GM12874 (cell line): Measurements from ENCODE around the gene ARL11.

Experiments used
- CTCF ChIP-seq: IDR thresholded peaks from 2 replicates; pipeline ENCODE4 v1.5.1; 2011; ENCODE audit warnings: low read depth, mild to moderate bottlenecking, control low read depth, low read length, moderate library complexity; ENCODE audit not compliant: insufficient read depth

The ARL11 gene

GRCh38 chr13:49649244-49649962, 21.1 kb downstream of the ARL11 start:
- TF ChIP-seq CTCF = no peak

DNA sequence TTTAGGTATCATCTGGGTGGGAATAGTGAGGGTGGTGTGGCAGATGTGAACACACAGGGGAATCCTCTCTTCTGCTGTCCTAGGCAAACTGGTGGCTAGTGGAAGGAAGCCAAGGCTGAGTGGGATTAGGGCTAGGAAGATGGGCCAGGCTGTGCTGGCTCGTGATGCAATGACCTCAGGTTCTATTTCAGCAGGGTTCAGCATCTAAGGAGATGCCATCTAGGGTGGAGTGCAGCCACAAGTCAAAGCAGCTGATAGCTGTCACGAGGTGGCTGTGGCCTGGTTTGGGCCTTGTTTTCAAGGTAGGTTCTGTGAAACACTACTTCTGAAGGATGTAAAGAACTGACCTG, 21.6 kb downstream of the ARL11 start:
- no peak for TF ChIP-seq CTCF

GRCh38 chr13:49651570-49652354, 23.5 kb downstream of the ARL11 start:
- no peak for TF ChIP-seq CTCF

- peak; percentile 31; the same call in 1 of the 2 replicates for TF ChIP-seq CTCF
Observed at GRCh38 chr13:49652355-49653305, 24.3 kb downstream of the ARL11 start.

- no peak for TF ChIP-seq CTCF
Observed at GRCh38 chr13:49653478-49653877, 25.2 kb downstream of the ARL11 start.

- TF ChIP-seq CTCF = no peak
Observed at GRCh38 chr13:49654011-49654410, 25.7 kb downstream of the ARL11 start.

DNA sequence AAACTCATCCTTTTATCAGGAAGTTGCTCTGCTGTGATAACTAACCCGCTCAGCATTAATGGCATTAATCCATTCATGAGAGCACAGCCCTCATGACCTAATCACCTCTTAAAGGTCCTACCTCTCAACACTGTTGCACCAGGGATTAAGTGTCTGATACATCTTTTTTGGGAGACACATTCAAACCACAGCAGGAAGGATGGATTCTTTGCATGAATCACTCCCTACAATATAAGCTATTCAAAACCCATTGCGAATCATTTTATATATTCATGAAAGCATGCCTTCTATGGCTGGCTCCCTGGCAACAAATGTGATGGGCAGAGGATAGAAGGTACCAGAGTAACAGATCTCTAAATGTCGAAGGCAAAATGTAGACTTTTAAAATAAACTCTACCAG, 27.6 kb downstream of the ARL11 start:
- no peak for TF ChIP-seq CTCF
